ENCODE results near the gene NPIPB2.
"Not testable (repeated sequence)": the region's sequence is repeated elsewhere in the genome, so short reads cannot be mapped to it uniquely, and the experiment has no call there.

Gene NPIPB2

GRCh38 chr16:11957591-11958395, 15.9 kb upstream of the NPIPB2 start:
- DNase-seq, result no peak

GRCh38 chr16:11956558-11956957, 14.7 kb upstream of the NPIPB2 start:
- DNase-seq, result no peak

GRCh38 chr16:11955713-11956123, 13.9 kb upstream of the NPIPB2 start:
- DNase-seq, result no peak

DNA sequence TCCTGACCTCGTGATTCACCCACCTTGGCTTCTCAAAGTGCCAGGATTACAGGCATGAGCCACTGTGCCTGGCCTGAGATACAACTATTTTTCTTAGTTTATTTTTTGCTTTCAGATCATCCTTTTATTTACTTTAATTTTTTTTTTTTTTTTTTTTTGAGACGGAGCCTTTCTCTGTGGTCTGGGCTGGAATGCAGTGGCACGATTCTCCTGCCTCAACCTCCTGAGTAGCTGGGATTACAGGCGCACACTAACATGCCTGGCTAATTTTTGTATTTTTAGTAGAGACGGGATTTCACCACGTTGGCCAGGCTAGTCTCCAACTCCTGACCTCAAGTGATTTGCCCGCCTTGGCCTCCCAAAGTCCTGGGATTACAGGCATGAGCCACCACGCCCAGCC, 11.7 kb upstream of the NPIPB2 start:
- not testable (repeated sequence) for DNase-seq

GRCh38 chr16:11950388-11950787, 8.5 kb upstream of the NPIPB2 start:
- DNase-seq, result no peak

- no peak for DNase-seq
These were observed 7.7 kb upstream of the NPIPB2 start for GRCh38 chr16:11949527-11949926.

GRCh38 chr16:11948819-11949218, 7.0 kb upstream of the NPIPB2 start:
- no peak for DNase-seq

DNA sequence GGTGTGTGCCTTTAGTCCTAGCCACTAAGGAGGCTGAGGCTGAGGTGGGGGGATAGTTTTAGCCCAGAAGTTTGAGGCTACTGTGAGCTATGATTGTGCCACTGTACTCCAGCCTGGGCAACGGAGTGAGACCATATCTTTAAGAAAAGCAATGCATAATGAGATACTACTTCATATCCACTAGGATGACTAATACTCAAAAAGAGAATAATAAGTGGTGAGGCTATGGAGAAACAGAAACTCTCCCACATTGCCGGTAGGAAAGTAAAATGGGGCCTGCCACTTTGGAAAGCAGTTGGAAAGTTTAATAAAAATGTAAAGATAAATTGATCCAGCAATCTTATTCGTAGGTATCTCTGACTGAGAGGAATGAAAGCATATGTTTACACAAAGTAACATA, 4.6 kb upstream of the NPIPB2 start:
- no peak for DNase-seq

GRCh38 chr16:11927350-11927749, 14.5 kb downstream of the NPIPB2 start:
- not testable (repeated sequence) for DNase-seq

- not testable (repeated sequence) for DNase-seq
These were observed 17.8 kb downstream of the NPIPB2 start for GRCh38 chr16:11924046-11924445.

GRCh38 chr16:11916524-11917285, 25.1 kb downstream of the NPIPB2 start:
- DNase-seq, result no peak

DNA sequence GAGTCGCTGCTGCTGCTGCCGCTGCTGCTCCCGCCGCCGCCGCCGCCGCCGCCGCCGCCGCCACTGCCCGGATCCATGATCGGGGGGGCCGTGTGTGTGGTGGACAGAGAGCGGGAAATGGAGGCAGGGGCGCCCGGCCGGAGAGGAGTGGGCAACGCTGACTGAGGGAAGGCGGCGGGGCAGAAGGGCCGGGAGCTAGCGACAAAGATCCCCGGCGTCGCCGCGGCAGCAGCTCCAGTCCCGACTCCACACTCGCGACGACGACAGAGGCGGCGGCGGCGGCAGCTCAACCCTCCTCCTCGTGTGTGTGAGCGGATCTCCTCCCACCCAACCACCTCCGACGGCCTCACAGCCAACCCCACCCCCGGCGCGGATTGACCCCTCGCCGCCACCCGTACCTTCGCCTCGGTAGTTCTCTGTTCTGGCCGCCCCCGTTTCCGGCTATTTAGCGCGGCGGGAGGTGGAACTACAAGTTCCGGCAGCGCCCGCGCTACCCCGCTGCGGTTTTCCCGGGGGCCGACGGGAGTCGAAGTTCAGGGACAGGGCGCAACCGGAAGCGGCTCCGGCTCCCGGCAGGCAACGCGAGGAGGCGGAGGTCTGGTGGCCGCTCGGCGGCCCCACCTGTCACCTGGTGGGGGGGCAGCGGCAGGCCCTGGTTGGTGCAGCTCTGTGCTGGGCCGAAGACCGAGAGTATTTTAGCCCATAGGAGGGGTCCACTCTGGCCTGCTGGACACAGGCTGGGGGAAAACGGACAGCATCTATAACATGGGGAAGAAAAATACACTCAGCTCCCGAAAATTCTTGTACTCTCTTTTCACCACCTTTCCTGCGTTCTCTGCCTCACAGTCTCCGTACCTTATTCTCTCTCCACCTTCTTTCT, 26.0 kb downstream of the NPIPB2 start, which contains the start of gene GSPT1:
Gene GSPT1 (minus strand): TSS at position 313 of the 880 bp plus-strand sequence. CDS start 236 bp downstream, at position 77.
- DNase-seq, result peak; percentile 100

GRCh38 chr16:11915114-11915643, 26.7 kb downstream of the NPIPB2 start:
- no peak for DNase-seq

GRCh38 chr16:11914210-11915113, 27.4 kb downstream of the NPIPB2 start:
- DNase-seq, result peak; percentile 50

- DNase-seq, result no peak
These were observed 28.3 kb downstream of the NPIPB2 start for GRCh38 chr16:11913425-11914079.

DNA sequence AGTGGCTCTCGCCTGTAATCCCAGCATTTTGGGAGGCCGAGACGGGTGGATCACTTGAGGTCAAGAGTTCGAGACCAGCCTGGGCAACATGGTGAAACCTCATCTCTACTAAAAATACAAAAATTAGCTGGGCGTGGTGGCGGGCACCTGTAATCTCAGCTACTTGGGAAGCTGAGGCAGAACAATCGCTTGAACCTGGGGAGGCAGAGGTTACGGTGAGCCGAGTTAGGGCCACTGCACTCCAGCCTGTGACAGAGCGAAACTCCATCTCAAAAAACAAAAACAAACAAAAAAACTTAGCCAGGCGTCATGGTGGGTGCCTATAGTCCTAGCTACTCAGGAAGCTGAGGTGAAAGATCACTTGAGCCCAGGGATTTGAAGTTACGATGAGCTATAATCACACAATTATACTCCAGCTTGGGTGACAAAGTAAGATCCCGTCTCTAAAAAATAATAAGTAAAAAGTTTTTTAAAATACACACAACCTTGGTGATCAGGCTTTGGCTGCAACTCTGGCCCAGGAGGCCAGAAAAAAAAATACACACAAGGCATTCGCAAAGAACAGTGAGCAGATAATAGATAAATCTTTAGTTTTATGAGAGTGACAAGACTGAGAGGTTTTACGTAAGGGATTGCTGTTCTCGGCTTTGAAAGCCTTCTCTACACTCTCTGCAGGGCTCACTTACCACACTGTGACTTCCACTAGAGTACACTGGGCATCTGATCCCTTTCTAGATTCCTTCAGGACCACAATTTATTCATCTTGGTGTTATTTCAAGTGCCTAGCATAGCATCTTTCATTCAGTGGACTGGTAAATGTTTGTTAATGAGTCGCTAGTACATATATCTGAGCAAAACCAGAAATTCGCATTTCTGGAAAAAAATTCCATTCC, 31.9 kb downstream of the NPIPB2 start:
- no peak for DNase-seq

DNA sequence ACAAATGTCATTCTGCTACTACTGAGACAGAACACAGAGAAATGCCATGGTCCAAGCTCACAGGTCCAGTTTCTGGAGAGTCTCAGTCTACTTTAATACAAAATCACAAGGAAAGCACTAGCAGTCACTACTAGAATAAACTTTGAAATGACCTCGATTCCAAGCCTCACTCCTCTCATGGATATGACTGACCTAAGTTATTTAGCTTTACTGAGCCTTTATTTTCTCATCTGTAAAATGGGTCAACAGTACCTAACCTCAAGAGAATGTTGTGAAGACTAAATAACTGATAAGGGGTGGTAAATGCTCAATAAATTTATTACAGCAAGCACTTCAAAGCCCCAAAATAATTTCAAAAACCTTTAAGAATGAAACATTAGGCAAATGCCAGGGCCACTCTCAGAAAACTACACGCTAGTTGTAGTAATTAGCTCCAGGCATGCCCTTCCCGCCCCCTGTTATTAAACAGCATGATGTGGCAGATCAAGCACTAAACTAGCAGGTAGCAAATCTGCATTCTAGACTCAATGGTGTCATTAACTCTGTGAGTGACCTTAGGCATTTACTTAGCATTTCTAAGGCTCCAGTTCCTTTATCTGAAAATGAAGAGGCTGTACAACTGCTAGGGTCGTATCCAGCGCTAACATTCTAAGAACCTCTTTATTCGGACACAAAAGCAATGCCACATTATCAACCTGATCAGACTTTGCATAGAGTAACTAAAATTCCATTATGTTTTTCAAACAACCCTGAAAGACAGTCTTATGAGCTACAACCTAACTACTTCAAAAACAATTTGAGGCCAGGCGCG, 34.5 kb downstream of the NPIPB2 start:
- no peak for DNase-seq

DNA sequence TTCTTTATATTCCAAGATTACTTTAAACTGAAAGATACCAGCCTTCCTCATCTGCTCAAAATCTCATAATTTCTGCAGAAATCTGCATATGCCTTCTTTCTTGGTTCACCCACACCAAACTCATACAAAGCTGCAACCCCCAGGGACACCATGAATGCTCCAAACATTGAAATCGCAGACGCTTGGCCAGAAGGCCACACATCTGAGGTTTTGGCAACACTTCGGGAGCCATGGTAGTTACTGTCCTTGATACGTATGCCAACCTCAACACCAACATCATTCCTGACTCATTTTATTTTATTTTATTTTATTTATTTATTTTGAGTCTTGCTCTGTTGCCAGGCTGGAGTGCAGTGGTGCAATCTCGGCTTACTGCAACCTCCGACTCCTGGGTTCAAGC, 37.9 kb downstream of the NPIPB2 start:
- DNase-seq, result no peak

- no peak for DNase-seq
These were observed 40.8 kb downstream of the NPIPB2 start for GRCh38 chr16:11901091-11901490.

Data from right hindlimb (tissue), 1 donor.